HG03175 (cell line): ENCODE results near the gene MOV10L1.

Experiments
- ATAC-seq: cut with Tn5 transposase; IDR thresholded peaks from one replicate; pipeline ENCODE4 v1.9.1; 2021; ENCODE audit warnings: mild to moderate bottlenecking, moderate library complexity; ENCODE audit not compliant: unreplicated experiment

MOV10L1 gene

DNA sequence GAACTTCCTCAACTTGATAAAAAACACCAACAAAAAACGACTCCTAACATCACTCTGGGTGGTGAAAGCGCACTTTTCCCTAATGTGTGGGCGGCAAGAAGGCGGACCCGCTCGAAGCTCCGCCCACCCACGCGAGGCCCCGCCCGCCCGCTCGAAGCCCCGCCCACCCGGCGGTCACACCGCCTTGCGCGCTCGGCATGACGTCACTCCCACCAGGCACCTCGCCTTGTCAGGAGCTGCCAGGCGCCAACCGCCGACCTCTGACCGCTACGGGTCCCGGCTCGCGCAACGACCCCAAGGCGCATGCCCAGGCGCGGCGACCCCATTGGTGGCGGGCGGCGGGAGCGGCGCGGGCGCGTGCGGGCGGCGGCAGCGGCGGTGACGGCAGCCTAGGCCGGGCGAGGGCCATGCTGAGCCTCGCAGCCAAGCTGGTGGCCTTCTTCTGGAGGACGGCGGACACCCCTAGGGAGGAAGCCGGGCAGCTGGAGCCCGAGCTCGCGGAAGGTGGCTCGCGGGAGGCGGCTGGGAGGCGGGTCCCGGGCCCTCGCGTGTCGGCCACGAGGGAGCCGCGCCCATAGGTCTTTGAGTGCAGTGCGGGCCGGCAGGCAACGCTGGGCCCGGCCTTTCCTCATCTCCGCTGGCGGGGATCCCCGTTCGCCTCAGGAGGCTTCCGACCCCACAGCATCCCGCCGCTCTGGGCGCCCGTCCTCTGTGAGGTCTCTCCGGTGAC, at the start of gene MOV10L1:
TSS of gene MOV10L1 (plus strand) at position 325 of the 730 bp plus-strand sequence. CDS start at position 408, 83 bp downstream.
- ATAC-seq = no peak

DNA sequence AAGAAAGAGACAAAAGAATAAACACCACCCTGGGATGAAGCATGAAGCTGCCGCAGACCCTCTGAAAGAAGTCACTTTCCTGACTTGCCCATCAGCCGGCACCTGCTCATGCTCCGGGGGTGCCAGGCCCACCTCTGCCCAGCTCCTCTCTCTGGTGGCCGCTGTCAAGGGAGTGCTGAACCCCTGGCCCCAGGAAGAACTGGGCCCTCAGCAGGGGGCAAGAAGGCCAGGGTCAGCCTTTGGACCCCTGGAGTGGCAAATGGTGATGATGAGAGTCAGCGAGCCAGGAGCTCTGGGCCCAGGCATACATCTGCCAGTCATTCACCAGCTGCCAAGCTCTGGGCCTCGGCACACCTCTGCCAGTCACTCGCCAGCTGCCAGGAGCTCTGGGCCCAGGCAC, 49.1 kb upstream of the MOV10L1 start:
- no peak for ATAC-seq

DNA sequence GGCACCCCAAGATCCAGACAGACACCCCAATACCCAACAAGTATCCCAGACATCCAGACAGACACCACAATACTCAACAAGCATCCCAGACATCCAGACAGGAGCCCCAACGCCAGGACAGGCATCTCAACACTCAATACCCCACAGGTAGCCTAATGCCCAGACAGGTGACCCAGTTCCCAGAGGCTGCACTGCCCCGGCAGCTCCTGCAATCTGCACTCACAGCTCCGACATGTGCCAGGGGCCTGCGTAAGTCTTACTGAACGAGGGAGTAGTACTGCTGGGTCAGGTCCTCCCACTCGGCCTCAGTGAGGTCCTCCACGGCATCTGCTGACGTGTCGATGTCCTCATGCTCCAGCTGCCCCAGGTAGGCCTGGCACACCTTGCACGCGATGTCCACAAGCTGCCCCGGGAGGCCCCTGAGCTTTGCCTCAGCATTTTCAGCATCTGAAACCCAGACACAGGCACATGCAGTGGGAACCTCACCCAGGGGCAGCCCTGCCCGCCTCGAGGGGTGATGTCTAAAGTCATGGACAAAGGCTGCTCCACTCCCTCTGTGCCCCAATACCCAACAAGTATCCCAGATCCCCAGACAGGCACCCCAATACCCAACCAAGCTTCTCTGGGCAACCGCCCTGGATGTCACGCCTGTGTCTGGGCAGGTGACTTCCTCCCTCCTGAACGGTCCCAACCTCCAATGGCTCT, 48.3 kb upstream of the MOV10L1 start:
- ATAC-seq = no peak

DNA sequence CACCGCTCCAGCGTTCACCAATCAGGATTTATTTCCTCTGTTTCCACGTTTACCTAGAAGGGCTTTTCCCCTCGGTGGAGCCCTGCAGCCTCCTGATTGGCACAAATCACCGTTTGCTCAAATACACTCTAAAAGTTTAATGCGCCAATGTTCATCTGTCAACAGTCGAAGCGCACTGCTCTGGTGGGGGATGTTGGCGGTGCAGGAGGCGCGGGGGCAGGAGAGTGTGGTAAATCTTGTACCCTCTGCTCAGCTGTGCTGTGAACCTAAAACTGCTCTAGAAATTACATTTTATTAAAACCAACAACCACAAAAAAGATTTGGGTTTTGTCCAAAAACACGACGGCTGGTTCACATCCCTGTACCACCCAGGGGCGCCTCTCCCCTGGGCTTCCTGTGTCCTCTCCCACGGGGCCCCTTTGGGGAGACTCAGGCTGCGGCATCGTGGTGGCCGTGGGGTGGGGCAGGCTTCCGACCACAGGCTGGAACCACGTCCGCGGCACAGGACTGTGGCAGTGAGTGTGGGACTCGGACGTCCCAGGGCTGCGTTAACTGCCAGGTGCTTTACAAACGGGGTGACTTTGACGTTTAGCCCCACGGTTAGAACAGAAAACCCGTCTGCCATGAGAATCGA, 45.2 kb upstream of the MOV10L1 start:
- ATAC-seq = no peak

DNA sequence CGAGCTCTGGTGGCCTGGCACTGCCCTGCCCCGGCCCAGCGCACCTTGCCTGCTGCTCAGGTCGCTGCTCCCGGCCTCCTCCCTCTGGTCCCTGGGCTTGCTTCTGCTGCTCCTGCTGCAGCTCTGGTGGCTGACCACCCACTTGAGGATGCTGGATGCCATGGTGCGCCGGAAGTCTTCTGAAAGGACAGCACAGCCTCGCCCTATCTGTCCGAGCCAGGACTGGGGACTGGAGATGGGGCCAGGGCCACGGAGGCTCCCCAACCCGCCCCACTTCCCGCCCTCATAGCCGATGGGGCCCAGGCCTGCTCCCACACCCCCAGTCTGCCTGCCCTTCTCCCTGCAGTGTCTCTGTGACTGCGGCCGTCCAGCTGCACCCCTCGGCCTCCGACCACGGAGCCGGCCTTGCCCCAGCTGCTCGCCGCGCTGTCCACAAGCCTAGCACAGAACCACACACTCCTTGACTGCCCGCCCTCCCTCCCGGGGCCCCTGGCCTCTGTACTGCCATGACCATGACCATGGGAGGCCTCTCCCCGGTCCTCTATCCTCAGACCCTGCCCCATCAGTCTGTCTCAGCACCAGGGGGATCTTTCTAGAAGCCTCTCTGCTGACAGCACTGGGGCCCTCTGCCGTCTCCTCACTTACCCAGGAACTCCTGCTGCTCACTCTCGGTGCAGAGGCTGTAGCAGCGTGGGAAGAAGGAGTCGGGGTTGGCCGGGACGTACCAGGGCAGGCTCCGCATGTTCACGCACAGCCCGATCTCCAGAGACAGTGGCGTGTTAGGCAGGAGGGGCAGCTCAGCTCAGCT, 44.4 kb upstream of the MOV10L1 start:
- ATAC-seq = no peak

DNA sequence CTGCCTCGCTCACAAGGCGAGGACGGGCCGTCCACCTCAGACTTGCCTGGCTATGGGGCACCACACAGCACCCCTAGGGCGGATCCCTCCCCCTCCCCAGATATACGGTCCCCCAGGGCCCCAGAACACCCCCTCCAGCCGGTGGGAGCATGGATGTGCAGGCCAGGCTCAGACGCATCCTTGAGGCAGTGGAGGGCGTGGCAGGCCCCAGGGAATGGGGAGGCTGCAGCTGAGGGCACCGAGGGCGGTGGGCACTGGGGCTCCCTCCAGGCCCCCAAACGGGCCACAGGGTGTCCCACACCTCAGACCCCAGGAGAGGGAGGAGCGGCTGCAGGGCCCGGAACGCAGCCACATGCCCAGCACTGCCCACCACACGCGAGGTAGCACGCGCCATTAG, 43.8 kb upstream of the MOV10L1 start:
- ATAC-seq = no peak

DNA sequence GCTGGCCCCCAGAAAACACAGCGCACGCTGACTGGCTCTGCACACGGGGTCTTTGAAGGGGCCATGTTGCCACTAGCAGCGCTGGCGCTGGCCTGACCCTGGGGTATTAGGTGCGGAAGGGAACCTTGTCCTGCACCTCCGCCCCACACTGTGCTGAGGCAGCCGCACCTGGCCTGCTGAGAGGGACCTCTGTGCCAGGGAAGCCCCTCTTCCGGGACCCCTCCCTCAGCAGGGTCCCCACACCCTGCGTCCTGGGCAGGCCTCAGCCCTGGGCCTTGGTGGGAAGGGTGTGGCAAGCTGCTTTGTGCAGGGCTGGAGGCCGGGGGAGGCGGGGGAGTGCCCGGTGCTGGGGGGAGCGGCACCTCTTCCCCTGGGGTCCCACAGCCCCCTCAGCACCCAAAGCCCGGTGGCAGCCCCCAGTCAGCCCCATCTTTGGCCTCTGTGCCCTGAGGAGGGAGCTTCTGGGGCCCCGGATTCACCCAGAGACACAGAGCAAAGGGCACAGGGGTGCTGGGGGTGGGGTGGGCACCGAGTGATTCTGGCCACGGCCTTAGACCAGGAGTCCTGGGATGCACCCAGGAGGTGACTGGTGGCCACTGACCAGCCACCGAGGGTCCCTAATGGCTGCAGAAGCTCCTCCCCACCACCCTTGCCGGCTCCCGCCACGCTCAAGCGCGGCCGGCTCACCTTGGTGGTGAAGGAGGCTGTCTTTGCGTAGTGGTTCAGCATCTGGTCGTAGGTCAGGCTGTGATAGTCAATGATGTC, 43.1 kb upstream of the MOV10L1 start:
- no peak for ATAC-seq

DNA sequence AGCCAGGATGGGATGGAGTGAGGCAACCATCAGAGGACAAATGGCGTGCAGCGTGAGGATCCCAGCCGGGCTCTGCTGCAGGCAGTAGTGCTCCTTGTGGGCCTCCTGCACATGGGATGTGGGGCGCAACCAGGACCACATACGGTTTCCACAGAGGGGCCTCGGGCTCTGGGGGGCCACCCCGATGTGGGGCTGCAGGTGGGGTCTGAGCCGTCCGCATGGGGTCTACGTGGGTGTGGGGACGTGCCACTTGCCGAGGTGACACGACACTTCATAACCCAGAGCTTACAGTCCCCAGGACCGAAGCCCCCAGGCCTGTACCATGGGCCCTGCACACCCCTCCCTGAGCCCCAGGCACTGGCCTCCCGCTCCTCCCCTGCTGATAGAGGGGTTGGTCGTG, 42.5 kb upstream of the MOV10L1 start:
- no peak for ATAC-seq

DNA sequence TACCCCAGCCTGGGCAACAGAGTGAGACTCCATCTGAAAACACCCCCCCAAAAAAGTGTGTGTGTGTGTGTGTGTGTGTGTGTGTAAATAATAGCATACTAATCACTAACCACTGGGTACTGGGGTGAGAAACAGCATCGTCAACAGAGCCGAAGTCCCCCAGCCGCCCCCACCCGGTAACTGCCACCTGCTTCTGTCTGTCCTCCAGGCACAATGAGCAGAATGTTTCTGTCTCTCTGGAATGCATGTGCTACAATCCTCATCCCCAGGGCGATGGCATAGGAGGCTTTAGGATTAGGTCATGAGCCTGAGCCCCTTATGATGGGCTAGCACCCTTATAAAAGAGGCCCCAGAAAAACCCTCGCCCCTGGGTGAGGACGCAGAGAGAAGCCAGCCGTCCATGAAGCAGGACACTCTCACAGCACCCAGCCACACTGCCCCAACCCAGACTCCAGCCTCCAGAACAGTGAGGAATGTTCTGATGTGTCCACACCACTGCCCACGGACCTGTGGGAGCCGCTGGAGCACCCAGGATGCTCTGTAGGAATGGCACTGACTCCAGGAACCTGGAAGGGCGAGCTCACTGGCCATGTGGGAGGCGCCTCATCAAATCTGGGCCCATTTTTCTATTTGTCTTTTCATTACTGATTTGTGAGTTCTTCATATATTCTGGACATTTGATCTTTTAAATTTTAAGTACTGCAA, 41.6 kb upstream of the MOV10L1 start:
- ATAC-seq = no peak

DNA sequence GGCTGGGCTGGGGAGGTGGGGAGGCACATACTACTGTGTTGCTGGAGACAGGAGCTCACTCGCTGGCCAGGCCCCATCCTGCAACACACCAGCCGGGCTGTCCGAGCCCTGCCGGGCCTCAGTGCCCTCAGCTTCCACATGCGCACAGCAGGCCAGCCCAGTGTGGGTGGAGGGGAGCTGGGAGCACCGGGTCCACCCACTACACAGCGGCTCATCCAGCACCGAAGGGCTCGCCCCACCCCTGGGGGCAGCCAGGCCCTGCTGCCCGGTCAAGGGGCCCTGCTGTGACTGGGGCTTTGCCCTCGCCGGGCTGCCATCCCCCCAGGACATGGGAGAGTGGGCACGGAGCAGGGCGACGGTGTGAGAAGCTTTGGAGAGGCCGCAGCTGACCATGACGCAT, 41.0 kb upstream of the MOV10L1 start:
- ATAC-seq = no peak

DNA sequence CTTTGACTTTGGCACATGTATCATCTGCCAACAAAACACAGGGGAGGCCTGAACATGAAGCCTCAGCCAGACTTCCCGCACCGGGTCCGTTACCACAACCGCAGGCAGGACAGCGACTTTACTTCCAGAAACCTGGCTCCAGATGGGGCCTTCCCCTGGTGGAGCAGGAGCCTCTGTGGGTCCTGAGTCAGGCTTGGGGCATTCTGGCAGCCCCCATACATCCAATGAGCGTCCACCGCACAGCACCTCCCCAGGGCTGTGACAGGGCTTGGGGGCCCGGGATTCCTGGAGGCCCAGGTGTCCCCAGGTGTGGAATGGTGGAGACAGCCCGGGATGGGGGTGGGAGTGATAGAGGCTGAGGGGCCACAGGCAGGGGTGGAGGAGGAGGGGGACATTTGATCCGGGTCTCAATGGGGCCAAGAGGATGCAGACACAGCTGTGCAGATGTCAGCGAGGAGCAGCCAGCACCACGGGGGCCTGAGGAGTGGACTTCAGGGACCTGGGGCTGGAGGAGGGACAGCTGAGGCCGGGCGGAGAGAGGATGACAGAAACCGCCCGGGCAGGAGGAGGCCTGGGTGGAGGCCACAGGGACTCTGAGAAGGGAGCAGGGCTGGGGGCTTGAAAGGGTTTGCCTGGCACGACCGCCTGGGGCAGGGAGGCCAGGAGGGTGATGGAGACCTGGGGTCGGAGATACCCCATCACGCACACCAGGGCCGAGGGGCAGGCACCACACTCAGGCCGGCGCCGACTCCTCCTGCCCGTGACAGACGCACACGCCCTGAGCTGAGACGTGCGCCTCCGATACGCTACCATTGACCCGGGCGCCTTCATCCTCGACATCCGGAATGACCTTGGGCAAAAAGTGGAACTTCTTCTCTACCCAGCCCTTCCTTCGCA, 40.3 kb upstream of the MOV10L1 start:
- ATAC-seq = no peak

DNA sequence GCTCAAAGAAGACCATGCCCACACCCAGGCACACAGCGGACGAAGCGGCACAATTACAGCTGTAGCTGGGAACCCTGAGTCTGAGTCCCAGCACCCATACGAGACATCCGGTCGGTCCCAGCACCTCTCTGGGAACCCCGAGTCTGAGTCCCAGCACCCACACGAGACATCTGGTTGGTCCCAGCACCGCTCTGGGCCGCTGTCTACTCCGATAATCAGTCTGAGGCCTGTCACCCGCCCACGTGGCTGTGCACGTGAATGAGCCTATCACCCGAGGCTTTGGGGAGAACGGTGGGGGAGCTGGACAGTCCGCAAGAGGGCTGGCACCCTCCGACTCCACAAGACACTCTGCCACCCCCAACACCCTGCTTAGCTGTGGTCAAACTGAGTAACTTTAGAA, 37.9 kb upstream of the MOV10L1 start:
- ATAC-seq = no peak

DNA sequence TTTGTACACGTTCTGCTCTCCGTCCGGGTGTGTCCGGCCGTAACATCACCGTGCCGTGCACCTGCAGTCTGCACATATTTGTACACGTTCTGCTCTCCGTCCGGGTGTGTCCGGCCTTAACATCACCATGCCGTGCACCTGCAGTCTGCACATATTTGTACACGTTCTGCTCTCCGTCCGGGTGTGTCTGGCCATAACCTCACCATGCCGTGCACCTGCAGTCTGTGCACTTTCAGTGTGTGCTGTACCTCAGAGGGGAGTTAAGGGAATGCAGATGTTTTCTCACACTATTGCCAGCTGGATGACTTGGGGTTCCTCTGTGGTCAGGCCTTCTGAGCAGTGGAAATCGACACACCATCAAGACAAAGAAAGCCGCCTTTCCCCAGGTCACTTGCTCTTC, 35.9 kb upstream of the MOV10L1 start:
- no peak for ATAC-seq

DNA sequence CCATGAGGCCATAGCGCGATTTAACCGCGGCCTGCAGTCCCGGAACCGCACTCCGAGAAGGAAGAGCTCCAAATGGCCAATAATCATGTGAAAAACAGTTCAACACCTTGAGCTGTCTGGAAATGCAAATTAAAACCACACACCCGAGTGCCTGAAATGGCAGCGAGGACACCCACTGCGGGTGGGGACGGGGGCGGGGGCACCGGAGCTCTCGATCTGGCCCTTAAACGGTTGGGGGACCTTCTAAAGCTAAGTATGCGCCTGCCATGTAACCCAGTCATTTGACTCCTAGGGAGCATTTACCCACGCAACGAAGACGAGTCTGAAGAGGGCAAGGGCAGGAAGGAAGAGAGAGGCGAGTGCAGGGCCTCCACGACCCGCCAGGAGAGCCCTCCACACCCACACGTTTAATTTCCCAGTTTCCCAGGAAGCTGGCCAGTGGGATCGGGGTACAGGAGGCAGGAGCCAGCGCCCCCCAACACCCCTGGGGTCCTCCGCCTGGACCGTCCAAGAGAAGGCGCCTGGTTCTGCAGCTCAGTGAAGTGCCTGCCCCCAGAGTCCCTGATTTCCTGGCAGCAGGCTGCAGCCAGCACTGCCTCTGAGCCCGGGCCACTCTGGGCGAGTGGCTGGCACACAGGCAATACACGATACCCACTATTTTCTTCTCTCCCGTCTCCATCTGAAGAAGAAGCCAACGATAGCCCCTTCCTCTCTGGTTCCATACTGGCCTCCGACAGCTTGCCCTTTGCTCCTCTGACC, 33.4 kb upstream of the MOV10L1 start:
- no peak for ATAC-seq

DNA sequence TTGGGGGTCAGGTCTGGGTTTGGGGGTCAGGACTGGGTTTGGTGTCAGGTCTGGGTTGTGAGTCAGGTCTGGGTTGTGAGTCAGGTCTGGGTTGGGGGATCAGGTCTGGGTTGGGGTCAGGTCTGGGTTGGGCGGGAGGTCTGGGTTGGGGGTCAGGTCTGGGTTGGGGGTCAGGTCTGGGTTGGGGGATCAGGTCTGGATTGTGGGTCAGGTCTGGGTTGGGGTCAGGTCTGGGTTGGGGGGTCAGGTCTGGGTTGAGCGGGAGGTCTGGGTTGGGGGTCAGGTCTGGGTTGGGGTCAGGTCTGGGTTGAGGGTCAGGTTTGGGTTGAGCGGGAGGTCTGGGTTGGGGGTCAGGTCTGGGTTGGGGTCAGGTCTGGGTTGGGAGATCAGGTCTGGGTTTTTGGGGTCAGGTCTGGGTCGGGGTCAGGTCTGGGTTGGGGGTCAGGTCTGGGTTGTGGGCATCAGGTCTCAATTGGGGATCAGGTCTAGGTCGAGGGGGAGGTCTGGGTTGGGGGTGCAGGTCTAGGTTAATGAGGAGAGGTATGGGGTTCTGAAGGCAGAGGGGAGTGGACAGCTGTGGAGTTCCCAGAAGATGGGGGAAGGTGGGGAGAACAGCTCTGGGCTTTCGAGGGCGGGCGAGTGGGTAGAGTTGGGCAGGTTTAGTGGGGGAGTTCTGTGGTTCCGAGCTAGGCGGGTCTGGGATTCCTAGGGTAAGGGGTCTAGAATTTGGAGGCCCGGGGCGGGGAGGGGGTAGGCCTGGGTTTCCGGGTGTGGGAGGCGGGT, 32.3 kb upstream of the MOV10L1 start:
- no peak for ATAC-seq

DNA sequence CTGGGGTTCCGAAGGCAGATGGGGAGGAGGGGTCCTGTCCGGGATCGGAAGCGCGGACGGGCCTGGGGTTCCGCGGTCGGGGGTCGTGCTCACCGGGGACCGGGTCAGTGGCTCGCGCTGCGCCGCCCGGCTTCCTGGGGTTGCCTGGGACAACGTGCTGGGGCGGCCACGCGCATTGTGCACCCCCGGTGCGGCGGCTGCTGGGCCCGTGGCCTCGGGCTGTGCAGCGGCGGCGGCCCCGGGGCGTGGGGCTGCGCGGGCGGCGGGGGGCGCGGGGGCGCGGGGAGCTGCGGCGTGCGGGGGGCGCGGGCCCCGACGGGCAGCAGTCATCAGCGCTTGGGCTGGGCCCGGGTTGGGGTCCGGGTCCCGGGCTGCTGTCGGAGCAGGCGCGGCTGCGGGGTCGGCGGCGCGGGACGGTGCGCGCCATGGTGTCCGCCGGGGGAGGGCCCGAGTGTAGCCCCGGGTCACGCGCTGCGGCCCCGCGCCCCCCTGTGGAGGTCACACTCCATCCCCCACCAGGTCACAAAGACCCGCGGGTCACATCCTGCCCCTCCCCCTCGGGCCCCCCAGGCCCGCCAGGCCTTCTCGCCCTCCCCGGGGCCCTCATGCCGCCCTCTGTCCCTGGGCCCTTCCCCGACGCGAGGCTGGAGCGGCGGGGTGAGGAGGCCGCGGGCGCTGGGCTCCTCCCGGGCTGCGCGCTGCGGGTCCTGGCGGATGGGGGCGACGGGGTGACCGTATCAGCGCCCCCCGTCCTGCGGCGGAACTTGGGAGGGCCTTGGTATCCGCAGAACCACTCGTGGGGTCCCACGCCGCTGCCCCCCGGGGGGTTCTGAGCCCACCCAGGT, 31.5 kb upstream of the MOV10L1 start, which contains the start of gene TTLL8:
TSS of gene TTLL8 (minus strand) at position 238 of the 845 bp plus-strand sequence.
- ATAC-seq = no peak
